OCI-LY1 (cell line): Measurements from ENCODE around the gene ADRA2A.

Source experiments
- CTCF ChIP-seq: fragments of 200-600 bp; sonication (generic), shearing (Covaris generic); IDR thresholded peaks from 2 replicates; pipeline ENCODE4 v1.5.1; 2017; ENCODE audit warnings: mild to moderate bottlenecking, antibody characterized with exemption, low read length, moderate library complexity, mixed read lengths
- EZH2 ChIP-seq: fragments of 200-600 bp; sonication (generic), shearing (Covaris generic); IDR thresholded peaks from 2 replicates; pipeline ENCODE4 v1.8.0; 2017; ENCODE audit warnings: borderline replicate concordance, mixed run types, mild to moderate bottlenecking, antibody characterized with exemption, low read length, moderate library complexity, mixed read lengths

DNA sequence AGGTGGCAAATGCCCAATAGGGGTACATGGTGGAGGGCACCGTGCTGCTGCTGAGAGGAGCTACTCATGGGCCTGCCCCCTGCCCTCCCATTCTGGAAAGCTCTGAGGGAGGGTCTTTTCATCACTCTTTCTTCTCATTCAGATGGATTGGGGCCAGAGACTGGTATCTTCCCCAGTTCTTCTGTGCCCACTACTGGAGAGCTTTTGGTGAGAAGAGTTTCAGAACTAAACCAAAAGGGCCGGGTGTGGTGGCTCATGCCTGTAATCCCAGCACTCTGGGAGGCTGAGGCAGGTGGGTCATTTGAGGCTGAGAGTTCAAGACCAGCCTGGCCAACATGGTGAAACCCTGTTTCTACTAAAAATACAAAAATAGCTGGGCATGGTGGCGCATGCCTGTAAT lies 12.5 kb downstream of the ADRA2A start:
- no peak for TF ChIP-seq CTCF
- TF ChIP-seq EZH2, result no peak
